RWPE2 (cell line): ENCODE results near the gene RPP14.

Source experiments
- ATAC-seq: fragments of 200-7000 bp; cut with Tn5 transposase; 3 replicates; pipeline ENCODE4 v1.9.1; 2021; ENCODE audit warnings: low read depth
- DNase-seq: peaks from one replicate; pipeline ENCODE4 v3.0.0-alpha.2; 2020; ENCODE audit warnings: low spot score
- H3K27ac ChIP-seq: fragments of 450-650 bp; 2 replicates; pipeline ENCODE4 v1.5.1; 2017; ENCODE audit warnings: mild to moderate bottlenecking; ENCODE audit not compliant: poor library complexity, severe bottlenecking
- H3K27me3 ChIP-seq: fragments of 250-450 bp; sonication (Bioruptor Pico); 2 replicates; pipeline ENCODE4 v1.5.1; 2021; ENCODE audit warnings: mild to moderate bottlenecking, moderate library complexity; ENCODE audit not compliant: insufficient read depth, poor library complexity, severe bottlenecking
- H3K36me3 ChIP-seq: fragments of 250-450 bp; sonication (Bioruptor Pico); 2 replicates; pipeline ENCODE4 v1.5.1; 2020; ENCODE audit warnings: low read depth, mild to moderate bottlenecking, moderate library complexity
- H3K4me1 ChIP-seq: fragments of 250-450 bp; sonication (Bioruptor Pico); 2 replicates; pipeline ENCODE4 v1.5.1; 2021; ENCODE audit warnings: mild to moderate bottlenecking, moderate library complexity; ENCODE audit not compliant: insufficient read depth, poor library complexity, severe bottlenecking
- H3K4me3 ChIP-seq: fragments of 250-450 bp; sonication (Bioruptor Pico); 2 replicates; pipeline ENCODE4 v1.5.1; 2021; ENCODE audit warnings: mild to moderate bottlenecking, moderate library complexity; ENCODE audit not compliant: severe bottlenecking
- H3K9me3 ChIP-seq: fragments of 250-450 bp; sonication (Bioruptor Pico); 2 replicates; pipeline ENCODE4 v1.5.1; 2021; ENCODE audit warnings: mild to moderate bottlenecking, moderate library complexity; ENCODE audit not compliant: severe bottlenecking
- CTCF ChIP-seq: fragments of 450-650 bp; IDR thresholded peaks from one replicate; pipeline ENCODE4 v1.5.1; 2017; ENCODE audit warnings: mild to moderate bottlenecking, moderate library complexity; ENCODE audit not compliant: poor library complexity, severe bottlenecking

Gene RPP14

GRCh38 chr3:58324391-58325390, 18.6 kb downstream of the RPP14 start:
- ATAC-seq, result no peak; the same call in 2 of the 3 replicates
- DNase-seq, result no peak
- peaks cover 5% of the 10 kb centered on the region for H3K4me1 ChIP-seq
- TF ChIP-seq CTCF, result no peak
- H3K27me3 ChIP-seq, result no peaks in the 10 kb centered on the region
- H3K4me3 ChIP-seq, result no peak overlapping the region
- H3K36me3 ChIP-seq, result peaks cover 17% of the 10 kb centered on the region; the same call in 1 of the 2 replicates
- H3K27ac ChIP-seq, result no peak overlapping the region
- H3K9me3 ChIP-seq, result no peaks in the 10 kb centered on the region

GRCh38 chr3:58325525-58325992, 19.5 kb downstream of the RPP14 start:
- Histone ChIP-seq H3K36me3 (peaks cover 8% of the 10 kb centered on the region; the same call in 1 of the 2 replicates), H3K27ac (no peak overlapping the region), H3K27me3 (no peaks in the 10 kb centered on the region), H3K4me3 (no peak overlapping the region), H3K4me1 (peaks cover 5% of the 10 kb centered on the region), H3K9me3 (no peaks in the 10 kb centered on the region)
- no peak for TF ChIP-seq CTCF
- DNase-seq (no peak), ATAC-seq (no peak)

GRCh38 chr3:58326267-58326900, 20.3 kb downstream of the RPP14 start:
- H3K27ac ChIP-seq, result no peak overlapping the region
- H3K4me3 ChIP-seq, result no peak overlapping the region
- no peak for TF ChIP-seq CTCF
- no peaks in the 10 kb centered on the region for H3K27me3 ChIP-seq
- H3K4me1 ChIP-seq, result peaks cover 5% of the 10 kb centered on the region
- DNase-seq (no peak), ATAC-seq (no peak)
- H3K36me3 ChIP-seq, result no peaks in the 10 kb centered on the region; the same call in 1 of the 2 replicates
- no peaks in the 10 kb centered on the region for H3K9me3 ChIP-seq

- Histone ChIP-seq H3K4me1 (peaks cover 9% of the 10 kb centered on the region), H3K4me3 (no peak overlapping the region), H3K27me3 (no peaks in the 10 kb centered on the region), H3K27ac (no peak overlapping the region), H3K9me3 (no peaks in the 10 kb centered on the region), H3K36me3 (no peaks in the 10 kb centered on the region)
- DNase-seq (no peak), ATAC-seq (no peak)
- no peak for TF ChIP-seq CTCF
Observed at GRCh38 chr3:58329150-58329921, 23.3 kb downstream of the RPP14 start.
